ENCODE data around the gene SCYGR2. TPM values are rescaled to one million over a fixed set of nuclear protein-coding genes. Genes with fewer than 3 reads are reported as not detected.

The SCYGR2 gene
- total and polyA plus RNA-seq, 2 of the 8 experiments (the other 6 are each of a cell fraction or from before 2014, with no cell fraction given) = not detected

DNA sequence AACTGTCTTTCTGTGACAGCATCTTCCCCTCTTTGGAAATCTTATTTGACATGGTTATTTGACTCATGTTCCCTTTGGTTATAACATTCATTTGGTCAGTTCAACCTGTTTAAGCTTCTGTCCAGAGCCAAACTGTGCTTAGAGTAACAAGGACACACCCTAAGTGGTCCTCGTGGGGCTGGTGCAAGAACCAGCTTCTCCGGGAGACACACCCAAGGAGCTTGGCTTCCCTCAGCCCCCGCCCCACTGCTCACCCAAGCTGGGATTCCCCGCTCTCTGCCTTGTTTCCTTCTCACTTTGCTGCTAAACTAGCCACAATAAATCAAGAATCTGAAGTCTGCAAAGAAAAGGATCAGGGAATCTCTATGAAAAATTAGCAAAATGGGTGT lies 14.6 kb downstream of the SCYGR2 start (continued):
- TF ChIP-seq, protein P1, sequence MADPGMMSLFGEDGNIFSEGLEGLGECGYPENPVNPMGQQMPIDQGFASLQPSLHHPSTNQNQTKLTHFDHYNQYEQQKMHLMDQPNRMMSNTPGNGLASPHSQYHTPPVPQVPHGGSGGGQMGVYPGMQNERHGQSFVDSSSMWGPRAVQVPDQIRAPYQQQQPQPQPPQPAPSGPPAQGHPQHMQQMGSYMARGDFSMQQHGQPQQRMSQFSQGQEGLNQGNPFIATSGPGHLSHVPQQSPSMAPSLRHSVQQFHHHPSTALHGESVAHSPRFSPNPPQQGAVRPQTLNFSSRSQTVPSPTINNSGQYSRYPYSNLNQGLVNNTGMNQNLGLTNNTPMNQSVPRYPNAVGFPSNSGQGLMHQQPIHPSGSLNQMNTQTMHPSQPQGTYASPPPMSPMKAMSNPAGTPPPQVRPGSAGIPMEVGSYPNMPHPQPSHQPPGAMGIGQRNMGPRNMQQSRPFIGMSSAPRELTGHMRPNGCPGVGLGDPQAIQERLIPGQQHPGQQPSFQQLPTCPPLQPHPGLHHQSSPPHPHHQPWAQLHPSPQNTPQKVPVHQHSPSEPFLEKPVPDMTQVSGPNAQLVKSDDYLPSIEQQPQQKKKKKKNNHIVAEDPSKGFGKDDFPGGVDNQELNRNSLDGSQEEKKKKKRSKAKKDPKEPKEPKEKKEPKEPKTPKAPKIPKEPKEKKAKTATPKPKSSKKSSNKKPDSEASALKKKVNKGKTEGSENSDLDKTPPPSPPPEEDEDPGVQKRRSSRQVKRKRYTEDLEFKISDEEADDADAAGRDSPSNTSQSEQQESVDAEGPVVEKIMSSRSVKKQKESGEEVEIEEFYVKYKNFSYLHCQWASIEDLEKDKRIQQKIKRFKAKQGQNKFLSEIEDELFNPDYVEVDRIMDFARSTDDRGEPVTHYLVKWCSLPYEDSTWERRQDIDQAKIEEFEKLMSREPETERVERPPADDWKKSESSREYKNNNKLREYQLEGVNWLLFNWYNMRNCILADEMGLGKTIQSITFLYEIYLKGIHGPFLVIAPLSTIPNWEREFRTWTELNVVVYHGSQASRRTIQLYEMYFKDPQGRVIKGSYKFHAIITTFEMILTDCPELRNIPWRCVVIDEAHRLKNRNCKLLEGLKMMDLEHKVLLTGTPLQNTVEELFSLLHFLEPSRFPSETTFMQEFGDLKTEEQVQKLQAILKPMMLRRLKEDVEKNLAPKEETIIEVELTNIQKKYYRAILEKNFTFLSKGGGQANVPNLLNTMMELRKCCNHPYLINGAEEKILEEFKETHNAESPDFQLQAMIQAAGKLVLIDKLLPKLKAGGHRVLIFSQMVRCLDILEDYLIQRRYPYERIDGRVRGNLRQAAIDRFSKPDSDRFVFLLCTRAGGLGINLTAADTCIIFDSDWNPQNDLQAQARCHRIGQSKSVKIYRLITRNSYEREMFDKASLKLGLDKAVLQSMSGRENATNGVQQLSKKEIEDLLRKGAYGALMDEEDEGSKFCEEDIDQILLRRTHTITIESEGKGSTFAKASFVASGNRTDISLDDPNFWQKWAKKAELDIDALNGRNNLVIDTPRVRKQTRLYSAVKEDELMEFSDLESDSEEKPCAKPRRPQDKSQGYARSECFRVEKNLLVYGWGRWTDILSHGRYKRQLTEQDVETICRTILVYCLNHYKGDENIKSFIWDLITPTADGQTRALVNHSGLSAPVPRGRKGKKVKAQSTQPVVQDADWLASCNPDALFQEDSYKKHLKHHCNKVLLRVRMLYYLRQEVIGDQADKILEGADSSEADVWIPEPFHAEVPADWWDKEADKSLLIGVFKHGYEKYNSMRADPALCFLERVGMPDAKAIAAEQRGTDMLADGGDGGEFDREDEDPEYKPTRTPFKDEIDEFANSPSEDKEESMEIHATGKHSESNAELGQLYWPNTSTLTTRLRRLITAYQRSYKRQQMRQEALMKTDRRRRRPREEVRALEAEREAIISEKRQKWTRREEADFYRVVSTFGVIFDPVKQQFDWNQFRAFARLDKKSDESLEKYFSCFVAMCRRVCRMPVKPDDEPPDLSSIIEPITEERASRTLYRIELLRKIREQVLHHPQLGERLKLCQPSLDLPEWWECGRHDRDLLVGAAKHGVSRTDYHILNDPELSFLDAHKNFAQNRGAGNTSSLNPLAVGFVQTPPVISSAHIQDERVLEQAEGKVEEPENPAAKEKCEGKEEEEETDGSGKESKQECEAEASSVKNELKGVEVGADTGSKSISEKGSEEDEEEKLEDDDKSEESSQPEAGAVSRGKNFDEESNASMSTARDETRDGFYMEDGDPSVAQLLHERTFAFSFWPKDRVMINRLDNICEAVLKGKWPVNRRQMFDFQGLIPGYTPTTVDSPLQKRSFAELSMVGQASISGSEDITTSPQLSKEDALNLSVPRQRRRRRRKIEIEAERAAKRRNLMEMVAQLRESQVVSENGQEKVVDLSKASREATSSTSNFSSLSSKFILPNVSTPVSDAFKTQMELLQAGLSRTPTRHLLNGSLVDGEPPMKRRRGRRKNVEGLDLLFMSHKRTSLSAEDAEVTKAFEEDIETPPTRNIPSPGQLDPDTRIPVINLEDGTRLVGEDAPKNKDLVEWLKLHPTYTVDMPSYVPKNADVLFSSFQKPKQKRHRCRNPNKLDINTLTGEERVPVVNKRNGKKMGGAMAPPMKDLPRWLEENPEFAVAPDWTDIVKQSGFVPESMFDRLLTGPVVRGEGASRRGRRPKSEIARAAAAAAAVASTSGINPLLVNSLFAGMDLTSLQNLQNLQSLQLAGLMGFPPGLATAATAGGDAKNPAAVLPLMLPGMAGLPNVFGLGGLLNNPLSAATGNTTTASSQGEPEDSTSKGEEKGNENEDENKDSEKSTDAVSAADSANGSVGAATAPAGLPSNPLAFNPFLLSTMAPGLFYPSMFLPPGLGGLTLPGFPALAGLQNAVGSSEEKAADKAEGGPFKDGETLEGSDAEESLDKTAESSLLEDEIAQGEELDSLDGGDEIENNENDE (IDR thresholded peaks at IDR 0.05; ENCODE audit: insufficient replicate concordance, low read length) = no peak
- TF ChIP-seq, protein P2, sequence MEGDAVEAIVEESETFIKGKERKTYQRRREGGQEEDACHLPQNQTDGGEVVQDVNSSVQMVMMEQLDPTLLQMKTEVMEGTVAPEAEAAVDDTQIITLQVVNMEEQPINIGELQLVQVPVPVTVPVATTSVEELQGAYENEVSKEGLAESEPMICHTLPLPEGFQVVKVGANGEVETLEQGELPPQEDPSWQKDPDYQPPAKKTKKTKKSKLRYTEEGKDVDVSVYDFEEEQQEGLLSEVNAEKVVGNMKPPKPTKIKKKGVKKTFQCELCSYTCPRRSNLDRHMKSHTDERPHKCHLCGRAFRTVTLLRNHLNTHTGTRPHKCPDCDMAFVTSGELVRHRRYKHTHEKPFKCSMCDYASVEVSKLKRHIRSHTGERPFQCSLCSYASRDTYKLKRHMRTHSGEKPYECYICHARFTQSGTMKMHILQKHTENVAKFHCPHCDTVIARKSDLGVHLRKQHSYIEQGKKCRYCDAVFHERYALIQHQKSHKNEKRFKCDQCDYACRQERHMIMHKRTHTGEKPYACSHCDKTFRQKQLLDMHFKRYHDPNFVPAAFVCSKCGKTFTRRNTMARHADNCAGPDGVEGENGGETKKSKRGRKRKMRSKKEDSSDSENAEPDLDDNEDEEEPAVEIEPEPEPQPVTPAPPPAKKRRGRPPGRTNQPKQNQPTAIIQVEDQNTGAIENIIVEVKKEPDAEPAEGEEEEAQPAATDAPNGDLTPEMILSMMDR (IDR thresholded peaks at IDR 0.05; ENCODE audit: control extremely low read depth in 1 of 3, insufficient read depth in 1 of 3, low read depth in 1 of 3, low read length in 3 of 3) = no peak
- no peak for TF ChIP-seq MAFK (IDR thresholded peaks at IDR 0.05; ENCODE audit: low read depth, low read length)
- no peak for TF ChIP-seq KDM1A (IDR thresholded peaks at IDR 0.05; ENCODE audit: borderline replicate concordance, low read length)
- TF ChIP-seq, protein P3, sequence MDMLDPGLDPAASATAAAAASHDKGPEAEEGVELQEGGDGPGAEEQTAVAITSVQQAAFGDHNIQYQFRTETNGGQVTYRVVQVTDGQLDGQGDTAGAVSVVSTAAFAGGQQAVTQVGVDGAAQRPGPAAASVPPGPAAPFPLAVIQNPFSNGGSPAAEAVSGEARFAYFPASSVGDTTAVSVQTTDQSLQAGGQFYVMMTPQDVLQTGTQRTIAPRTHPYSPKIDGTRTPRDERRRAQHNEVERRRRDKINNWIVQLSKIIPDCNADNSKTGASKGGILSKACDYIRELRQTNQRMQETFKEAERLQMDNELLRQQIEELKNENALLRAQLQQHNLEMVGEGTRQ (IDR thresholded peaks at IDR 0.05; ENCODE audit: low read length) = no peak
- TF ChIP-seq POLR2A (IDR thresholded peaks at IDR 0.05; ENCODE audit: control extremely low read depth in 1 of 2, low read depth in 2 of 2, low read length in 2 of 2) = no peak
- TF ChIP-seq, protein P4, sequence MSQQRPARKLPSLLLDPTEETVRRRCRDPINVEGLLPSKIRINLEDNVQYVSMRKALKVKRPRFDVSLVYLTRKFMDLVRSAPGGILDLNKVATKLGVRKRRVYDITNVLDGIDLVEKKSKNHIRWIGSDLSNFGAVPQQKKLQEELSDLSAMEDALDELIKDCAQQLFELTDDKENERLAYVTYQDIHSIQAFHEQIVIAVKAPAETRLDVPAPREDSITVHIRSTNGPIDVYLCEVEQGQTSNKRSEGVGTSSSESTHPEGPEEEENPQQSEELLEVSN (IDR thresholded peaks at IDR 0.05) = no peak
